ENCODE measurements around the gene POLR2H.

Gene POLR2H

DNA sequence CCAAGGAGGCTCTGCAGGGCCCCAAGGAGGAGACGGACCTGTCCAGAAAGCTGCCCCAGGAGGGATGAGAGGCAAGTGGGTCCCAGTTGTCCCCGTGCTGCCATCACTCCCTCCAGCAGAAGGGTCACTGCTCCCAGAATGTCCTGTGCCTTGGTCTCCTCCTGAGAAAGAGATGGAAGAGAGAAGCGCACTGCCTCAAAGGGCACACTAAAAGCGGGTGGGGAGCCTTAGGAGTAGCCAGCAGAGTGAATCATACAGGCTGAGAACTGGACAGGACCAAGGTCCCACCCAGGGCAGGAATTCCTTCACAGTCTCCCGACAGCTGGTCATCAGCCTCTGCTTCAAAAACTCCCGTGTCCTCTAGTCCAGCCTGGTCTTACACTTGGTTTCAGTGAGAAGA, 11.9 kb downstream of the POLR2H start:
- no peak for TF ChIP-seq CREB1 (IDR thresholded peaks at IDR 0.05; ENCODE audit: low read depth)
- no peak for TF ChIP-seq YY1 (IDR thresholded peaks at IDR 0.05; ENCODE audit: low read depth)
- no peak for TF ChIP-seq RAD21 (IDR thresholded peaks at IDR 0.05; ENCODE audit: low read depth)
- no peak for TF ChIP-seq FOXM1 (IDR thresholded peaks at IDR 0.05; ENCODE audit: borderline replicate concordance, low read depth)
- TF ChIP-seq, protein P1, sequence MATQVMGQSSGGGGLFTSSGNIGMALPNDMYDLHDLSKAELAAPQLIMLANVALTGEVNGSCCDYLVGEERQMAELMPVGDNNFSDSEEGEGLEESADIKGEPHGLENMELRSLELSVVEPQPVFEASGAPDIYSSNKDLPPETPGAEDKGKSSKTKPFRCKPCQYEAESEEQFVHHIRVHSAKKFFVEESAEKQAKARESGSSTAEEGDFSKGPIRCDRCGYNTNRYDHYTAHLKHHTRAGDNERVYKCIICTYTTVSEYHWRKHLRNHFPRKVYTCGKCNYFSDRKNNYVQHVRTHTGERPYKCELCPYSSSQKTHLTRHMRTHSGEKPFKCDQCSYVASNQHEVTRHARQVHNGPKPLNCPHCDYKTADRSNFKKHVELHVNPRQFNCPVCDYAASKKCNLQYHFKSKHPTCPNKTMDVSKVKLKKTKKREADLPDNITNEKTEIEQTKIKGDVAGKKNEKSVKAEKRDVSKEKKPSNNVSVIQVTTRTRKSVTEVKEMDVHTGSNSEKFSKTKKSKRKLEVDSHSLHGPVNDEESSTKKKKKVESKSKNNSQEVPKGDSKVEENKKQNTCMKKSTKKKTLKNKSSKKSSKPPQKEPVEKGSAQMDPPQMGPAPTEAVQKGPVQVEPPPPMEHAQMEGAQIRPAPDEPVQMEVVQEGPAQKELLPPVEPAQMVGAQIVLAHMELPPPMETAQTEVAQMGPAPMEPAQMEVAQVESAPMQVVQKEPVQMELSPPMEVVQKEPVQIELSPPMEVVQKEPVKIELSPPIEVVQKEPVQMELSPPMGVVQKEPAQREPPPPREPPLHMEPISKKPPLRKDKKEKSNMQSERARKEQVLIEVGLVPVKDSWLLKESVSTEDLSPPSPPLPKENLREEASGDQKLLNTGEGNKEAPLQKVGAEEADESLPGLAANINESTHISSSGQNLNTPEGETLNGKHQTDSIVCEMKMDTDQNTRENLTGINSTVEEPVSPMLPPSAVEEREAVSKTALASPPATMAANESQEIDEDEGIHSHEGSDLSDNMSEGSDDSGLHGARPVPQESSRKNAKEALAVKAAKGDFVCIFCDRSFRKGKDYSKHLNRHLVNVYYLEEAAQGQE (IDR thresholded peaks at IDR 0.05; ENCODE audit: low read depth), result no peak
- TF ChIP-seq, protein P2, sequence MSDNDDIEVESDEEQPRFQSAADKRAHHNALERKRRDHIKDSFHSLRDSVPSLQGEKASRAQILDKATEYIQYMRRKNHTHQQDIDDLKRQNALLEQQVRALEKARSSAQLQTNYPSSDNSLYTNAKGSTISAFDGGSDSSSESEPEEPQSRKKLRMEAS (IDR thresholded peaks at IDR 0.05), result no peak
- TF ChIP-seq NFIC (IDR thresholded peaks at IDR 0.05), result no peak
- TF ChIP-seq CEBPB (IDR thresholded peaks at IDR 0.05), result no peak
- TF ChIP-seq TAF1 (IDR thresholded peaks at IDR 0.05; ENCODE audit: low read depth), result no peak
- no peak for TF ChIP-seq EP300 (IDR thresholded peaks at IDR 0.05; ENCODE audit: borderline replicate concordance)
- TF ChIP-seq, protein P3, sequence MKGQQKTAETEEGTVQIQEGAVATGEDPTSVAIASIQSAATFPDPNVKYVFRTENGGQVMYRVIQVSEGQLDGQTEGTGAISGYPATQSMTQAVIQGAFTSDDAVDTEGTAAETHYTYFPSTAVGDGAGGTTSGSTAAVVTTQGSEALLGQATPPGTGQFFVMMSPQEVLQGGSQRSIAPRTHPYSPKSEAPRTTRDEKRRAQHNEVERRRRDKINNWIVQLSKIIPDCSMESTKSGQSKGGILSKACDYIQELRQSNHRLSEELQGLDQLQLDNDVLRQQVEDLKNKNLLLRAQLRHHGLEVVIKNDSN (IDR thresholded peaks at IDR 0.05), result no peak
- TF ChIP-seq ZBTB7A (IDR thresholded peaks at IDR 0.05; ENCODE audit: low read depth), result no peak
- no peak for TF ChIP-seq EGR1 (IDR thresholded peaks at IDR 0.05)
- no peak for TF ChIP-seq TEAD4 (IDR thresholded peaks at IDR 0.05)
- TF ChIP-seq TCF12 (IDR thresholded peaks at IDR 0.05; ENCODE audit: low read depth), result no peak

DNA sequence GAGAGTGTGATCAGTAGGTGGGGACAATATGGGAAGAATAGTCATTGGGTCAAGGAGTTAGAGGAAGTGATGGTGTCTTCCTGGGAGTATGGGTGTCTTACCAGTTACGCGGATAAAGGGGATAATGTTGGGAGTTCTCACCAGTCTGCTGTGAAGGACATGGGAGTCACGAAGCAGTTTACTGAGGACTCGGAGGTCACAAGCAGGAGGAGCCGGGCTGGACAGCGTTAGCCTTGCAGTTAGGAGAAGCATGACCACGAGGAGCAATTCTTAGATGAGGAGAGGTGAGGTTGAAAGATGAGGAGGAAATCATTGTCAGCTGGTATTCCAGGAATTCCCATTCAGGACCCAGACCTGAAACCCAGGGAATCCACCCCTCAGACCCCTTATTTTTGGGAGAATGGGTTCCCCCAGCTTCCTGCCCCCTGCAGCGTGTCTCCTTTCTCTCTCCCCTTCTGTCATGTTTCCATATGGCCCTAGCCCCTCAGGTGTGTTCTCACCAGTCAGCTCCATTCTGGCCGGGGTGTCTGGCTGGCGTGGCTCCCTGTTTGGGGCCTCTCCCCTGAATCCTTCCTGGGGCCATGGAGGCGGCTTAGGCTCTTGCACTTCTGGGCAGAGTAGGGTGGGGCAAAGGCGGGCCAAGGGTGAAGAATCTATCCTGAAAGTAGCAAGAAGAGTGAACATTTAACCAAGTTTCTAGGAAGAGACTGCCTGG, 14.4 kb downstream of the POLR2H start:
- TF ChIP-seq, protein P3 (IDR thresholded peaks at IDR 0.05), result no peak
- TF ChIP-seq, protein P1 (IDR thresholded peaks at IDR 0.05; ENCODE audit: low read depth), result peak; percentile 17; the same call in 1 of the 2 replicates

DNA sequence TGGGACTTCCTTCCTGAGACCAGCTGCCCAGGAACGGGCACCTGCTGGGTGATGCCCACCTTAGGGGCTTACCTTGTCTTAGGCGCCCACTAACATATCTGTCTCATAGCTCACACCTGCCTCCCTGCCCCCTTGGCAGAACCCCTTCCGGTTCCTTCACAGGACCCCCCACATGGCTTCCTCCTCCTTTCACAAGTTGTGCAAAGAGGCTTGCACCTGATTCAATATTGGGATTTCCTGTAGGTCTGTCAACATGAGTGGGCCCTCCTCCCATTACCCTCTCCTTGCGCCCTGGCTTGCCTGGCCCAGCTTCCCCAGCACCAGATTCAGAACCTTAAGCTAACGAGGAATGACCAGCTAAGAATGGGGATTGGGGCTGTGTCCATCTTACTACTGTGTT, 15.9 kb downstream of the POLR2H start:
- no peak for TF ChIP-seq TCF12 (IDR thresholded peaks at IDR 0.05; ENCODE audit: low read depth)
- TF ChIP-seq TEAD4 (IDR thresholded peaks at IDR 0.05), result no peak
- TF ChIP-seq CEBPB (IDR thresholded peaks at IDR 0.05), result no peak
- no peak for TF ChIP-seq TAF1 (IDR thresholded peaks at IDR 0.05; ENCODE audit: low read depth)
- no peak for TF ChIP-seq EP300 (IDR thresholded peaks at IDR 0.05; ENCODE audit: borderline replicate concordance)
- no peak for TF ChIP-seq NFIC (IDR thresholded peaks at IDR 0.05)

DNA sequence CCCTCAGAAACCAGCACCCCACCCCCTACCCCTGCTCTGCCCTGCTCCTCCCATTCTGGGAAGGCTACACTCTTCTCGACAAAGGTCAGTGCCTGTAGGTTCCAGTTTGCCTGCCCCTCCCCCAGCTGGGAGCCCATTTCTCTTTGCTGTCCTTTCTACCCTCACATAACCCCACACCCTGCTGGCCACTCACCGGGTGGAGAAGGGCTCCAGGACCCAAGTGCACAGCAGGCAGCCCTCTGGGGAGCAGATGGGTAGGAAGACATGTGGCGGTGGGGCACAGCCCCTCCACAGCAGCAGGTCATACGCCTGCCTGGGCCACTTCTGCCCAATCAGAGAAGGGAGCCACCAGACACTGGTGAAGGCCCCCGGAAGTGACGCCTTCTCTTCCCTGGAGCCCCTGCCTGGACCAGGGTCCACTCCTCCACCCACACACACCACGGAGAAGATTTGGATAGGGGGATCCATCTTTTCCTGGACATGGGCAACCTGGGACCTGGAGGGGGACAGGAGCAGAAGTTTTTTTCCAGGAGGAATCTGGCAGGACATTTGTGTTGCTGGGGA, 16.5 kb downstream of the POLR2H start, which contains the start of gene THPO:
Gene THPO (minus strand): TSS at position 326 of the 564 bp plus-strand sequence. CDS start 1,948 bp downstream, outside the sequence.
- no peak for TF ChIP-seq CREB1 (IDR thresholded peaks at IDR 0.05; ENCODE audit: low read depth)
- TF ChIP-seq EP300 (IDR thresholded peaks at IDR 0.05; ENCODE audit: borderline replicate concordance), result no peak
- no peak for TF ChIP-seq ZBTB7A (IDR thresholded peaks at IDR 0.05; ENCODE audit: low read depth)
- no peak for TF ChIP-seq CEBPB (IDR thresholded peaks at IDR 0.05)

DNA sequence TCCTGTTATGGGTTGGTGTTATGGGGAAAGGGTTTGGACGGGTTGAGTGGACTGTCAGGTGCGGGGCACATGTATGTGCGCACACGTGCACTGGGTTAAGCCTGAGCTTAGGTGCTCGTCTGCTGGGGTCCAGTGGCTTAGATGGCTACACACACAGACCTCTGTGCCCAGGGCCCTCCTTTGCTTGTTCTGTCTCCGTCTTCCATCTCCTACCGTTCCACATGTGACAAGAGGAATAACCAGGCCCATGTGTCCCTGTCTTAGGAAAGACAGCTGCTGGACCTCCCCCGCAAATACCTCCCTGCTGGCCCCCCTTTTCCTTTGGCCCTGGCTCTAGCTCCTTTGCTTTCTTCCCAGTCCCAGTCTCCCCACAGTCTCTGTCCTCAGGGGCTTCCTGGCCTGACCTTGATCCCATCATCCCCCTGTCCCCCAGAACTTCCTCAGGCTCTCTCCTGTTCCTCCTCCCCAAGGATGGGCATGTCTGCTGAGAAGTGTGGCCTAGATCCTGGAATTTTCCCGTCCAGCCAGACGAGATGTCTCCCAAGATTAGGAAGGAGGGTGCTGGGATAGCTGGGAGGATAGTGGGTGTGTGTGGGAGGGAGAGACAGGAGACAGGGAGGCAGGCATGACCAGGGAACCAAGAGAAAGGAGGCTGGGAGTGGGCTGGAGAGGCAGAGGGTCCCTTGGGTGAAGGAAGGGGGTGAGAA, 17.3 kb downstream of the POLR2H start:
- TF ChIP-seq, protein P1 (IDR thresholded peaks at IDR 0.05; ENCODE audit: low read depth), result no peak
- TF ChIP-seq EGR1 (IDR thresholded peaks at IDR 0.05) (no peak), TEAD4 (IDR thresholded peaks at IDR 0.05) (no peak), FOXM1 (IDR thresholded peaks at IDR 0.05; ENCODE audit: borderline replicate concordance, low read depth) (no peak), RAD21 (IDR thresholded peaks at IDR 0.05; ENCODE audit: low read depth) (no peak), TAF1 (IDR thresholded peaks at IDR 0.05; ENCODE audit: low read depth) (no peak), CEBPB (IDR thresholded peaks at IDR 0.05) (no peak), CREB1 (IDR thresholded peaks at IDR 0.05; ENCODE audit: low read depth) (no peak), YY1 (IDR thresholded peaks at IDR 0.05; ENCODE audit: low read depth) (no peak), TCF12 (IDR thresholded peaks at IDR 0.05; ENCODE audit: low read depth) (no peak), NFIC (IDR thresholded peaks at IDR 0.05) (no peak), EP300 (IDR thresholded peaks at IDR 0.05; ENCODE audit: borderline replicate concordance) (no peak), ZBTB7A (IDR thresholded peaks at IDR 0.05; ENCODE audit: low read depth) (no peak)
- TF ChIP-seq, protein P3 (IDR thresholded peaks at IDR 0.05), result no peak
- TF ChIP-seq, protein P2 (IDR thresholded peaks at IDR 0.05), result no peak
